B cell (primary cell): ENCODE data around the gene MAGIX. TPM values are rescaled to one million over a fixed set of nuclear protein-coding genes. Genes with fewer than 3 reads are reported as not detected.
"Not testable (repeated sequence)": the region's sequence is repeated elsewhere in the genome, so short reads cannot be mapped to it uniquely, and the experiment has no call there.

Experiments used
- ATAC-seq: fragments of 200-7000 bp; cut with Tn5 transposase; one replicate; pipeline ENCODE4 v1.10.0; 2021; ENCODE audit warnings: low read depth, mild to moderate bottlenecking, moderate number of reproducible peaks, moderate library complexity
- CTCF ChIA-PET: fragments of 350-600 bp; sonication (Branson Sonifier 250); formaldehyde crosslinking; loops from one replicate; lab custom pipeline; 2021; ENCODE audit warnings: antibody characterized with exemption, inconsistent platforms; lab: Charles Lee
- POLR2A ChIA-PET: fragments of 350-600 bp; sonication (Branson Sonifier 250); formaldehyde crosslinking; loops from one replicate; lab custom pipeline; 2021; ENCODE audit warnings: antibody characterized with exemption; lab: Charles Lee
- DNase-seq: peaks from one replicate; pipeline ENCODE4 v3.0.0; 2013
- H2AFZ ChIP-seq: 2 replicates; pipeline ENCODE4 v1.6.1; 2012; ENCODE audit warnings: mild to moderate bottlenecking, low read depth, low read length; ENCODE audit not compliant: insufficient read depth, poor library complexity, severe bottlenecking
- H3K27ac ChIP-seq, 2 donors: 1 replicate in 1 of 2; 2 replicates in 1 of 2; pipeline ENCODE4 v1.5.1; 2012 to 2013; ENCODE audit warnings: low read length in 2 of 2, mild to moderate bottlenecking in 2 of 2, moderate library complexity in 1 of 2
- H3K27me3 ChIP-seq, 4 experiments: fragments of 200-600 bp in 1 of 4; sonication (generic) in 1 of 4; replicated peaks in 1 of 4; 1 replicate in 2 of 4; 2 replicates in 2 of 4; pipeline versions ENCODE4 v1.6.1 to v1.7.0; 2013 to 2016; ENCODE audit warnings: low read length in 3 of 4, mild to moderate bottlenecking in 2 of 4, mixed read lengths in 1 of 4, moderate library complexity in 1 of 4; ENCODE audit not compliant: insufficient read depth in 4 of 4, control insufficient read depth in 3 of 4; ENCODE audit errors: control extremely low read depth in 1 of 4
- H3K36me3 ChIP-seq, 2 experiments: replicated peaks in 1 of 2; 1 replicate in 1 of 2; 2 replicates in 1 of 2; pipeline versions ENCODE4 v1.6.1 to v1.7.1; 2013; ENCODE audit warnings: low read length in 1 of 2; ENCODE audit not compliant: insufficient read depth in 2 of 2, control insufficient read depth in 1 of 2; ENCODE audit errors: control extremely low read depth in 1 of 2, extremely low read depth in 1 of 2
- H3K4me1 ChIP-seq, 2 donors: fragments of 200-600 bp in 1 of 2; sonication (generic) in 1 of 2; 1 replicate in 1 of 2; 2 replicates in 1 of 2; pipeline versions ENCODE4 v1.5.1 to v1.6.1; 2013 to 2017; ENCODE audit warnings: low read length in 2 of 2; ENCODE audit not compliant: control insufficient read depth in 2 of 2, insufficient read depth in 2 of 2
- H3K4me2 ChIP-seq: replicated peaks from 2 replicates; pipeline ENCODE3; 2012; ENCODE audit warnings: mild to moderate bottlenecking, low read depth, low read length; ENCODE audit not compliant: poor library complexity, severe bottlenecking
- H3K4me3 ChIP-seq, 5 experiments: fragments of 200-600 bp in 1 of 5; sonication (generic) in 1 of 5; 1 replicate in 3 of 5; 2 replicates in 2 of 5; pipeline versions ENCODE4 v1.5.1 to v1.7.0; 2011 to 2016; ENCODE audit warnings: low read length in 4 of 5, mild to moderate bottlenecking in 4 of 5, low read depth in 2 of 5, control low read depth in 1 of 5, moderate library complexity in 1 of 5; ENCODE audit not compliant: insufficient read depth in 1 of 5; ENCODE audit errors: control extremely low read depth in 1 of 5, extremely low read depth in 1 of 5
- H3K79me2 ChIP-seq: fragments of 200-600 bp; sonication (generic); one replicate; pipeline ENCODE4 v1.6.0; 2016; ENCODE audit warnings: low read length; ENCODE audit not compliant: control insufficient read depth, insufficient read depth
- H3K9ac ChIP-seq: fragments of 200-600 bp; sonication (generic); 2 replicates; pipeline ENCODE4 v1.6.1; 2017; ENCODE audit warnings: mild to moderate bottlenecking, low read length, moderate library complexity
- H3K9me3 ChIP-seq, 3 donors: one replicate each; pipeline versions ENCODE4 v1.6.1 to v1.7.1; 2013; ENCODE audit warnings: low read length in 2 of 3; ENCODE audit not compliant: control insufficient read depth in 2 of 3, insufficient read depth in 1 of 3; ENCODE audit errors: control extremely low read depth in 1 of 3
- H4K20me1 ChIP-seq: 2 replicates; pipeline ENCODE4 v1.6.0; 2012; ENCODE audit warnings: mild to moderate bottlenecking, low read length; ENCODE audit not compliant: insufficient read depth, control insufficient read depth, poor library complexity, severe bottlenecking
- H3K27ac Mint-ChIP-seq: one replicate; pipeline ENCODE4 v1.8.0; 2021; ENCODE audit warnings: mixed read lengths
- H3K27me3 Mint-ChIP-seq: one replicate; pipeline ENCODE4 v1.8.0; 2021; ENCODE audit warnings: mixed read lengths
- H3K4me1 Mint-ChIP-seq: one replicate; pipeline ENCODE4 v1.8.0; 2021; ENCODE audit warnings: mixed read lengths
- H3K4me3 Mint-ChIP-seq: one replicate; pipeline ENCODE4 v1.8.0; 2021; ENCODE audit warnings: mixed read lengths
- H3K9me3 Mint-ChIP-seq: one replicate; pipeline ENCODE4 v1.8.0; 2022; ENCODE audit warnings: mixed read lengths; ENCODE audit not compliant: insufficient read depth
- EZH2 ChIP-seq: IDR thresholded peaks from 2 replicates; pipeline ENCODE4 v1.6.1; 2012; ENCODE audit warnings: borderline replicate concordance, low read depth, mild to moderate bottlenecking, moderate library complexity, low read length; ENCODE audit not compliant: insufficient read depth, poor library complexity, severe bottlenecking
- whole genome bisulfite sequencing: methylation state at CpG from one replicate; pipeline ENCODE4 v1.1.5; 2013; ENCODE audit warnings: missing lambda C conversion rate; ENCODE audit not compliant: insufficient coverage; 5-methylcytosine and 5-hydroxymethylcytosine counted together
- intact Hi-C: fragments of 100-400 bp; cut with micrococcal nuclease; formaldehyde crosslinking; loops from one replicate; pipeline ENCODE4 v1.10.0; 2022
- polyA plus RNA-seq: library from polyadenylated mRNA; depleted of rRNA; stranded (reverse); fragments of >200 nt; gene quantifications from 2 replicates; pipeline ENCODE4 v1.2.3, GENCODE V29; 2012
- total RNA-seq, 2 donors: library from RNA; stranded (reverse); fragments of 120-200 nt in 1 of 2; gene quantifications; 1 replicate in 1 of 2; 2 replicates in 1 of 2; pipeline versions ENCODE4 v1.2.3 to v1.2.4, GENCODE V29; 2013 to 2022
- TF ChIP-seq, protein P1 (sequence below): fragments of 200-600 bp; IDR thresholded peaks from one replicate; pipeline ENCODE4 v1.8.0; 2022; ENCODE audit warnings: antibody characterized with exemption, mild to moderate bottlenecking

Gene MAGIX
- total and polyA plus RNA-seq, 2 donors (not counting 1 experiment from before 2014, with no cell fraction given): 1.2 to 2.4 TPM

DNA sequence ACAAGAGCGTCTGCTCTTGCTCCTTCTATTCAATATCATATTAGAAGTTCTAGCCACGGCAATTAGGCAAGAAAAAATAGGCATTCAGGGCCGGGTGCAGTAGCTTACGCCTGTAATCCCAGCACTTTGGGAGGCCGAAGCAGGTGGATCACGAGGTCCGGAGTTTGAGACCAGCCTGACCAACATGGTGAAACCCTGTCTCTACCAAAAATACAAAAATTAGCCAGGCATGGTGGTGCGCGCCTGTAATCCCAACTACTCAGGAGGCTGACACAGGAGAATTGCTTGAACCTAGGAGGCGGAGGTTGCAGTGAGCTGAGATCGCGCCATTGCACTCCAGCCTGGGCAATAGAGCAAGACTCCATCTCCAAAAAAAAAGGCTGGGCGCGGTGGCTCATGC lies 13.3 kb upstream of the MAGIX start:
- WGBS: 90% methylated on average over 2 of the region's 14 CpGs
- H3K9me3 Mint-ChIP-seq, H3K4me2 ChIP-seq, H3K4me3 ChIP-seq, H3K9ac ChIP-seq, H3K4me1 Mint-ChIP-seq, H2AFZ ChIP-seq, H3K27ac Mint-ChIP-seq, H3K36me3 ChIP-seq, H3K4me1 ChIP-seq, intact Hi-C loops, CTCF ChIA-PET, H3K27me3 ChIP-seq, H3K27ac ChIP-seq, H3K79me2 ChIP-seq, H4K20me1 ChIP-seq, POLR2A ChIA-PET, H3K4me3 Mint-ChIP-seq, H3K9me3 ChIP-seq, DNase-seq, H3K27me3 Mint-ChIP-seq, ATAC-seq: not testable (repeated sequence)

DNA sequence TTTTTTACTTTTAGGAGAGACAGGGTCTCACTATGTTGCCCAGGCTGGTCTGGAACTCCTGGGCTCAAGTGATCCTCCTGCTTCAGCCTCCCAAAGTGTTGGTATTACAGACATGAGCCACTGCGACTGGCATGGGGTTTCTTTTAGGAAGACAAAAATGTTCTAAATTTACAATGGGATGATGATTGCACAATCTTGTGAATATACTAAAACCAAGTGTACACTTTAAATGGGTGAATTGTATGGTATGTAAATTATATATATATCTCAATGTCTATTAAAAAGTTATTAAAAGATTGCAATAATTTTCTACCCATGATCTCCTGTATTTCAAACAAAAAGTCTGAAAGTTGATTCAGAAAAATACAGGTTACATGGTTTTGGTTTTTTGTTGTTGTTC lies 9.1 kb upstream of the MAGIX start:
- ChIA-PET POLR2A (no interaction called here), CTCF (no interaction called here)
- no peaks in the 10 kb centered on the region for H3K9me3 Mint-ChIP-seq
- no peaks in the 10 kb centered on the region for H3K9me3 ChIP-seq
- TF ChIP-seq, protein P1, sequence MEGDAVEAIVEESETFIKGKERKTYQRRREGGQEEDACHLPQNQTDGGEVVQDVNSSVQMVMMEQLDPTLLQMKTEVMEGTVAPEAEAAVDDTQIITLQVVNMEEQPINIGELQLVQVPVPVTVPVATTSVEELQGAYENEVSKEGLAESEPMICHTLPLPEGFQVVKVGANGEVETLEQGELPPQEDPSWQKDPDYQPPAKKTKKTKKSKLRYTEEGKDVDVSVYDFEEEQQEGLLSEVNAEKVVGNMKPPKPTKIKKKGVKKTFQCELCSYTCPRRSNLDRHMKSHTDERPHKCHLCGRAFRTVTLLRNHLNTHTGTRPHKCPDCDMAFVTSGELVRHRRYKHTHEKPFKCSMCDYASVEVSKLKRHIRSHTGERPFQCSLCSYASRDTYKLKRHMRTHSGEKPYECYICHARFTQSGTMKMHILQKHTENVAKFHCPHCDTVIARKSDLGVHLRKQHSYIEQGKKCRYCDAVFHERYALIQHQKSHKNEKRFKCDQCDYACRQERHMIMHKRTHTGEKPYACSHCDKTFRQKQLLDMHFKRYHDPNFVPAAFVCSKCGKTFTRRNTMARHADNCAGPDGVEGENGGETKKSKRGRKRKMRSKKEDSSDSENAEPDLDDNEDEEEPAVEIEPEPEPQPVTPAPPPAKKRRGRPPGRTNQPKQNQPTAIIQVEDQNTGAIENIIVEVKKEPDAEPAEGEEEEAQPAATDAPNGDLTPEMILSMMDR: no peak
- no peak for TF ChIP-seq EZH2
- no peak overlapping the region for H3K27ac Mint-ChIP-seq
- no peaks in the 10 kb centered on the region for H3K27me3 Mint-ChIP-seq
- H3K4me3 Mint-ChIP-seq: no peak overlapping the region
- no CpG with 5 or more reads among the region's 1 CpG for WGBS
- H3K27ac ChIP-seq: no peak overlapping the region
- no peak overlapping the region for H3K4me3 ChIP-seq
- H3K36me3 ChIP-seq: no peaks in the 10 kb centered on the region
- peaks cover 8 to 14% of the 10 kb centered on the region in 2 donors for H3K4me1 ChIP-seq
- ATAC-seq (no peak), DNase-seq (no peak)
- H3K79me2 ChIP-seq: no peaks in the 10 kb centered on the region
- no peaks in the 10 kb centered on the region for H4K20me1 ChIP-seq
- no peaks in the 10 kb centered on the region for H3K27me3 ChIP-seq
- intact Hi-C loops: no loop called here
- no peak overlapping the region for H3K4me2 ChIP-seq
- H3K9ac ChIP-seq: no peak overlapping the region
- no peak overlapping the region for H2AFZ ChIP-seq
- H3K4me1 Mint-ChIP-seq: peaks cover 15% of the 10 kb centered on the region
